GM21723 (cell line): Measurements from ENCODE around the gene CGB8.
A peak's percentile ranks its signal among the peaks of the same experiment; 100 is the strongest.
"Not testable (repeated sequence)": the region's sequence is repeated elsewhere in the genome, so short reads cannot be mapped to it uniquely, and the experiment has no call there.

Experiments used
- ATAC-seq: cut with Tn5 transposase; IDR thresholded peaks from one replicate; pipeline ENCODE4 v1.9.1; 2021; ENCODE audit warnings: mild to moderate bottlenecking, moderate library complexity; ENCODE audit not compliant: unreplicated experiment

The CGB8 gene

GRCh38 chr19:49049011-49049410 lies at the start of gene CGB8:
Gene CGB8 (minus strand): TSS chr19:49049111. CDS start chr19:49048739, 372 bp downstream.
- ATAC-seq, result not testable (repeated sequence)

GRCh38 chr19:49097453-49098288 lies 48.8 kb upstream of the CGB8 start:
- ATAC-seq, result no peak

GRCh38 chr19:49094505-49095482 lies 45.9 kb upstream of the CGB8 start:
- no peak for ATAC-seq

- ATAC-seq, result no peak
These were observed 43.8 kb upstream of the CGB8 start for GRCh38 chr19:49092686-49093085.

GRCh38 chr19:49091391-49092038 lies 42.6 kb upstream of the CGB8 start:
- ATAC-seq, result no peak

GRCh38 chr19:49086296-49086695 lies 37.4 kb upstream of the CGB8 start:
- ATAC-seq, result no peak

GRCh38 chr19:49085868-49086232 lies 36.9 kb upstream of the CGB8 start:
- ATAC-seq, result no peak

- peak; percentile 79 for ATAC-seq
These were observed 36.3 kb upstream of the CGB8 start, which contains the start of gene SNRNP70 for GRCh38 chr19:49085020-49085867. Gene SNRNP70 (plus strand): TSS chr19:49085451. CDS start chr19:49086415, 964 bp downstream.

- ATAC-seq, result no peak
These were observed 35.5 kb upstream of the CGB8 start for GRCh38 chr19:49084206-49085019.

GRCh38 chr19:49081273-49081672 lies 32.4 kb upstream of the CGB8 start:
- no peak for ATAC-seq

- no peak for ATAC-seq
These were observed 31.5 kb upstream of the CGB8 start for GRCh38 chr19:49080392-49080791.

GRCh38 chr19:49074869-49075268 lies 26.0 kb upstream of the CGB8 start:
- ATAC-seq, result not testable (repeated sequence)

GRCh38 chr19:49073514-49074378 lies 24.8 kb upstream of the CGB8 start:
- ATAC-seq, result no peak

GRCh38 chr19:49071860-49072547 lies 23.1 kb upstream of the CGB8 start:
- no peak for ATAC-seq

GRCh38 chr19:49070416-49070815 lies 21.5 kb upstream of the CGB8 start:
- ATAC-seq, result no peak

- ATAC-seq, result no peak
These were observed 20.1 kb upstream of the CGB8 start for GRCh38 chr19:49069026-49069425.

- ATAC-seq, result no peak
These were observed 18.6 kb upstream of the CGB8 start for GRCh38 chr19:49067554-49067953.
